Ovary (tissue), 9 donors: Measurements from ENCODE around the gene CEP85. TPM values are rescaled to one million over a fixed set of nuclear protein-coding genes. Genes with fewer than 3 reads are reported as not detected.

Experiments
- DNase-seq, 5 donors: peaks; one replicate each; pipeline ENCODE4 v3.0.0-alpha.2; 2019 to 2020
- H3K27ac ChIP-seq, 2 donors: fragments of 200-600 bp; one replicate each; pipeline versions ENCODE4 v1.5.1 to v1.8.0; 2019 to 2022
- H3K27me3 ChIP-seq: fragments of 200-600 bp; one replicate; pipeline ENCODE4 v1.8.0; 2022
- H3K36me3 ChIP-seq: fragments of 200-600 bp; sonication (generic); one replicate; pipeline ENCODE4 v1.5.1; 2019
- H3K4me1 ChIP-seq: one replicate; pipeline ENCODE4 v1.8.1; 2013; ENCODE audit warnings: mild to moderate bottlenecking, moderate library complexity; ENCODE audit not compliant: insufficient read depth
- H3K4me3 ChIP-seq: fragments of 200-600 bp; sonication (generic); one replicate; pipeline ENCODE4 v1.5.1; 2017
- H3K9me3 ChIP-seq, 2 donors: fragments of 200-600 bp in 1 of 2; sonication (generic) in 1 of 2; one replicate each; pipeline versions ENCODE4 v1.5.1 to v1.8.1; 2013 to 2019; ENCODE audit warnings: mild to moderate bottlenecking in 1 of 2, moderate library complexity in 1 of 2
- EP300 ChIP-seq: sonication (generic); formaldehyde crosslinking; IDR thresholded peaks from one replicate; pipeline ENCODE4 v1.6.1; 2017; ENCODE audit warnings: antibody characterized with exemption
- POLR2A ChIP-seq: fragments of 450-650 bp; IDR thresholded peaks from one replicate; pipeline ENCODE4 v1.6.1; 2017; ENCODE audit warnings: antibody characterized with exemption, mild to moderate bottlenecking, moderate library complexity
- WGBS, 3 donors: extraction: QIAGEN DNeasy Blood & Tissue Kit in 1 of 3; methylation state at CpG; one replicate each; pipeline versions ENCODE4 v1.1.5 to v1.1.7; 2013 to 2017; 5-methylcytosine and 5-hydroxymethylcytosine counted together
- intact Hi-C, 4 donors: fragments of 100-400 bp; cut with DNase I; formaldehyde crosslinking; loops; one replicate each; pipeline versions ENCODE4 v1.11.0 to v1.15.1; 2022 to 2023
- polyA plus RNA-seq, 2 donors: library from polyadenylated mRNA; stranded (reverse); fragments of 200-250 nt in 1 of 2; fragments of 350-450 nt in 1 of 2; fragmentation: Illumina TruSeq in 1 of 2; extraction: RNeasy Lipid Tissue Mini Kit (QIAGEN cat#74804) in 1 of 2; gene quantifications; one replicate each; pipeline ENCODE4 v1.2.3, GENCODE V29; 2013 to 2014
- total RNA-seq, 7 donors: library from RNA; depleted of rRNA in 2 of 7; stranded (reverse); fragments of >200 nt in 2 of 7; fragmentation: NEBNext Ultra II Directional in 3 of 7; extraction: Animal tissue kit (Norgen Biotek cat#: 25700) in 3 of 7; gene quantifications; one replicate each; pipeline versions ENCODE4 v1.1.0 to v1.2.4, GENCODE V29; 2016 to 2023
- TF ChIP-seq, protein P1 (sequence below), 3 donors: fragments of 450-650 bp in 2 of 3; fragments of 200-600 bp in 1 of 3; IDR thresholded peaks; one replicate each; pipeline versions ENCODE4 v1.5.1 to v1.8.0; 2016 to 2022; ENCODE audit warnings: antibody characterized with exemption in 3 of 3, mild to moderate bottlenecking in 1 of 3
- donor health status: DM: no; HTN: no; CAD: no; lungs with moderate emphysema.
- donor health status: DM: no; HTN: no; CAD: no.
- donor health status: Bipolar disorder and iron deficiency.
- donor health status: DM: yes; HTN: yes; CAD: no.
- donor health status: DM: no; HTN: no; CAD: no.
- donor health status: DM: yes; HTN: yes; CAD: no.

The CEP85 gene
- total and polyA plus RNA-seq, 9 donors = 2.0 to 8.4 (median 4.0) TPM

DNA sequence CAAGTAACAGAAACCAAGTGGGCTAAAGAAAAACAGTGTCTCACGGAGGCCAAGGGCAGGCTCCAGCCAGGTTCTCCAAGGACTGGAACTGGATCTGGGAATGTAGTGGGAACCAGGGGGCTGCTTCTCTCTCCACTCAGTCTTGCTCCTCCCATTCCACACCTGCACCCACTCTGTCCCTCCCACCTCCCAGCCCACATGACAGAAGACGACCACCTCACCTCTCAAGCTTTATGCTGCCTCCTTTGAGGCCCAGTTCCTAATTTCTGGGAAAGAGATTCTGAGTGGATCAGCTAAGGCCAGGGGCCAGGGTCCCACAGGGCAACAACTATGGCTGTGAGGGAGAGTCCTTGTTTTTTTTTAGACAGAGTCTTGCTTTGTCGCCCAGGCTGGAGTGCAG, 18.8 kb upstream of the CEP85 start:
- no peak overlapping the region for H3K27ac ChIP-seq
- no peak for DNase-seq
- no peaks in the 10 kb centered on the region for H3K27me3 ChIP-seq
- H3K9me3 ChIP-seq = no peaks in the 10 kb centered on the region
- no peaks in the 10 kb centered on the region for H3K36me3 ChIP-seq
- no peak overlapping the region for H3K4me3 ChIP-seq
- 46 to 56% (median 51%) methylated on average over 3 of the region's 3 CpGs for WGBS, 3 donors
- no peaks in the 10 kb centered on the region for H3K4me1 ChIP-seq
- TF ChIP-seq, protein P1, sequence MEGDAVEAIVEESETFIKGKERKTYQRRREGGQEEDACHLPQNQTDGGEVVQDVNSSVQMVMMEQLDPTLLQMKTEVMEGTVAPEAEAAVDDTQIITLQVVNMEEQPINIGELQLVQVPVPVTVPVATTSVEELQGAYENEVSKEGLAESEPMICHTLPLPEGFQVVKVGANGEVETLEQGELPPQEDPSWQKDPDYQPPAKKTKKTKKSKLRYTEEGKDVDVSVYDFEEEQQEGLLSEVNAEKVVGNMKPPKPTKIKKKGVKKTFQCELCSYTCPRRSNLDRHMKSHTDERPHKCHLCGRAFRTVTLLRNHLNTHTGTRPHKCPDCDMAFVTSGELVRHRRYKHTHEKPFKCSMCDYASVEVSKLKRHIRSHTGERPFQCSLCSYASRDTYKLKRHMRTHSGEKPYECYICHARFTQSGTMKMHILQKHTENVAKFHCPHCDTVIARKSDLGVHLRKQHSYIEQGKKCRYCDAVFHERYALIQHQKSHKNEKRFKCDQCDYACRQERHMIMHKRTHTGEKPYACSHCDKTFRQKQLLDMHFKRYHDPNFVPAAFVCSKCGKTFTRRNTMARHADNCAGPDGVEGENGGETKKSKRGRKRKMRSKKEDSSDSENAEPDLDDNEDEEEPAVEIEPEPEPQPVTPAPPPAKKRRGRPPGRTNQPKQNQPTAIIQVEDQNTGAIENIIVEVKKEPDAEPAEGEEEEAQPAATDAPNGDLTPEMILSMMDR (IDR thresholded peaks at IDR 0.05) = no peak
- intact Hi-C loops = no loop called here

DNA sequence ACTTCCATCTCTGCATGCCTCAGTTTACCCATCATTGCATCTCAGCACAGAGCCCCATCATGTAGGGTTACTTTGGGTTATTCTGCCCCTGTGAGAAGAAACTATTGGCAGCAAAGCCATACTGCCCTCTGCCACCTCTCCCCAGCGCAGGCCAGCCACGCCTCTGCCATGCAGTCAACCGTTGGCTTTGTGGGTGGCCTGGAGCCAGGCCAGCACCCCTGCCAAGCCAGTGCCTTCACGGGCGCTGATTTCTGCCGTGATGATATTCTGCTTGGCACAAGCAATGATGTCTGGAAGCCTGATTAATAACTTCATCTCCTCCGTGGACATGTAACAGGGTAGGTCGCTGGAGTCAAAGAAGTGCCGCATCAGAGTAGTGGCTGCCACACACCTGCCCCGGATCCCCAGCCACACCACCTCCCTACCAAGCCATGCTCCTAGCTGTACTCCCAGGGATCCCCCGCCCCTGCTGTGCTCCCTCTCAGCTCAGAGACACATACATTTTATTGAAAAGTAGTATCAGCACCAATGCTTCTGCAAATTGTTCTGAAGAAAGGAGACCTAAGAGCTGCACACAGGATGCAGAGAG, 15.0 kb upstream of the CEP85 start:
- 59 to 75% (median 68%) methylated on average over 11 of the region's 11 CpGs for WGBS, 3 donors

DNA sequence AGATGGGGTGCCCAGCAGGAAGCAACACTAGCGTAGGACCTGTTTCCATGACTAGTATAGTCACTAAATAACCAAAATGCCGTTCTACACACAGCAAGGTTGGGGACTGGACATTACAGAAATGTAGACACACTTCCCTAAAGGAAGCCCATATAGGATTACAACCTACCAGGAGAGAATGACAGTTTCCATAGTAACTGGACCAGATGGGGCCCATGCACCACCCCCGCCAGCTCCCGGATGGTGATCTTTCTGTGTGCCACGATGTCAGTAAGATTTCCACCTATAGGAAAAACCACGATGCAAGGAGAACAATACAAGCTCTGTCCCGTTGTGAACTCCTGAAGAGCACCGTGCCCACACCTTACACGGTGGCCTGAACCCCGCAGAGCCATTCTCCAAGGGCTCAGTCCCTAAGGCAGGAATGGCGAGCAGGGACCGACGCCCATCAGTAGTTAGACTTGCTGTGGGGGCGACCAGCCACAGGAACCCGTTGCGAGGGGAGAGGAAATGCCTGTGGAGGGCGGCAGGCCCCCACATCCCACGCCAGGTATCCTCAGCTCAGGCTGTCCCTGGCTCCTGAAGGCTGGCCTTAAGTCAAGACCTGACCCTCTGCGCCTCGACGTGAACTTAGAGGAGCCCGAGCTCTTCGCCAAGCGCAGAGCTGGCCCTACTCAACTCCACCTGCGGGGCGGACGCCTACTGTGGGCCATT, 13.6 kb upstream of the CEP85 start:
- DNase-seq = no peak
- peaks cover under 1% of the 10 kb centered on the region for H3K4me1 ChIP-seq
- 72 to 77% (median 73%) methylated on average over 27 of the region's 27 CpGs for WGBS, 3 donors
- intact Hi-C loops = no loop called here
- TF ChIP-seq, protein P1 (IDR thresholded peaks at IDR 0.05) = no peak
- H3K4me3 ChIP-seq = no peak overlapping the region
- H3K36me3 ChIP-seq = no peaks in the 10 kb centered on the region
- no peak overlapping the region for H3K27ac ChIP-seq
- no peaks in the 10 kb centered on the region for H3K27me3 ChIP-seq
- no peaks in the 10 kb centered on the region for H3K9me3 ChIP-seq

More for the DNA sequence above, 15.0 kb upstream of the CEP85 start:
- no peak overlapping the region for H3K27ac ChIP-seq
- H3K4me1 ChIP-seq = no peaks in the 10 kb centered on the region
- no peaks in the 10 kb centered on the region for H3K27me3 ChIP-seq
- H3K9me3 ChIP-seq = no peaks in the 10 kb centered on the region
- intact Hi-C loops = no loop called here
- H3K36me3 ChIP-seq = no peaks in the 10 kb centered on the region
- no peak overlapping the region for H3K4me3 ChIP-seq
- no peak for DNase-seq
- TF ChIP-seq EP300 (no peak), POLR2A (no peak)
- TF ChIP-seq, protein P1 (IDR thresholded peaks at IDR 0.05) = no peak

DNA sequence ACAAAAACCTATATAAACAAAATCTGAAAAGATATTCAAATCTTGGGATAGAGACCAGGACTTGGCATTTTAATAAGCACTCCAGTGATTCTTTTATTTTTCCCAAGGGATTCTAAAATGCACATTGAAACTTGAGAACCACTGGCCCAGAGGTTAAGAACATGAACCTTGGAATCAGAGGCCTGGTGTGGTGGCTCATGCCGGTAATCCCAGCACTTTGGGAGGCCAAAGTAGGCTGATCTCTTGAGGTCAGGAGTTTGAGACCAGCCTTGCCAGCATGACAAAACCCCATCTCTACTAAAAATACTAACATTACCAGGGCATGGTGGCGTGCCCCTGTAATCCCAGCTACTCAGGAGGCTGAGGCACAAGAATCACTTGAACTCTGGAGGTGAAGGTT, 12.9 kb upstream of the CEP85 start:
- no peaks in the 10 kb centered on the region for H3K36me3 ChIP-seq
- no peaks in the 10 kb centered on the region for H3K9me3 ChIP-seq
- intact Hi-C loops = no loop called here
- H3K27me3 ChIP-seq = no peaks in the 10 kb centered on the region
- no peak for DNase-seq
- peaks cover 4% of the 10 kb centered on the region for H3K4me1 ChIP-seq
- WGBS, 3 donors = 81 to 85% (median 82%) methylated on average over 2 of the region's 2 CpGs
- no peak overlapping the region for H3K27ac ChIP-seq
- no peak for TF ChIP-seq EP300
- TF ChIP-seq, protein P1 (IDR thresholded peaks at IDR 0.05) = no peak
- no peak for TF ChIP-seq POLR2A
- H3K4me3 ChIP-seq = no peak overlapping the region
